Colon (tissue), 2 donors: Measurements from ENCODE around the gene NIFK.
"Not testable (repeated sequence)": the region's sequence is repeated elsewhere in the genome, so short reads cannot be mapped to it uniquely, and the experiment has no call there.

Source experiments
- FAIRE-seq: peaks from 2 replicates; lab custom pipeline; 2012; peaks lifted over from hg19 to GRCh38; lab: Jason Lieb, UNC
- donor health status: control.
- donor health status: control.

NIFK gene

GRCh38 chr2:121694398-121695170 is 42.1 kb downstream of the NIFK start:
- no peak for FAIRE-seq

GRCh38 chr2:121690572-121690971 is 46.1 kb downstream of the NIFK start:
- not testable (repeated sequence) for FAIRE-seq

GRCh38 chr2:121690095-121690494 is 46.6 kb downstream of the NIFK start:
- FAIRE-seq = no peak

- FAIRE-seq = no peak
Measured at GRCh38 chr2:121689356-121689755, 47.3 kb downstream of the NIFK start.

- FAIRE-seq = no peak
Measured at GRCh38 chr2:121688820-121689219, 47.9 kb downstream of the NIFK start.

- FAIRE-seq = no peak
Measured at GRCh38 chr2:121686902-121687301, 49.8 kb downstream of the NIFK start.

GRCh38 chr2:121686218-121686617 is 50.5 kb downstream of the NIFK start:
- FAIRE-seq = no peak

GRCh38 chr2:121682396-121683298 is 54.0 kb downstream of the NIFK start:
- FAIRE-seq = no peak

GRCh38 chr2:121677855-121678254 is 58.8 kb downstream of the NIFK start:
- no peak for FAIRE-seq
